Motor neuron (in vitro differentiated cells): ENCODE measurements around the gene AKR1C3. TPM values are rescaled to one million over a fixed set of nuclear protein-coding genes. Genes with fewer than 3 reads are reported as not detected.
"Not testable (repeated sequence)": the region's sequence is repeated elsewhere in the genome, so short reads cannot be mapped to it uniquely, and the experiment has no call there.

Experiments
- ATAC-seq, 8 experiments: fragments of 200-7000 bp; cut with Tn5 transposase; replicated peaks in 6 of 8; 2 replicates each; pipeline ENCODE4 v1.8.0; 2021; ENCODE audit warnings: mild to moderate bottlenecking in 8 of 8, moderate library complexity in 8 of 8
- H3K27ac ChIP-seq, 2 donors: fragments of 250-450 bp; sonication (Bioruptor Pico); 2 replicates each; pipeline ENCODE4 v1.9.0; 2021; ENCODE audit warnings: antibody characterized with exemption in 2 of 2, mild to moderate bottlenecking in 2 of 2, moderate library complexity in 1 of 2
- H3K4me1 ChIP-seq, 2 donors: fragments of 250-450 bp; sonication (Bioruptor Pico); replicated peaks in 1 of 2; 2 replicates each; pipeline ENCODE4 v1.6.1; 2021; ENCODE audit warnings: antibody characterized with exemption in 2 of 2, mild to moderate bottlenecking in 2 of 2, moderate library complexity in 1 of 2
- H3K4me3 ChIP-seq, 5 donors: fragments of 250-450 bp; sonication (Bioruptor Pico); 2 replicates each; pipeline ENCODE4 v1.9.0; 2021; ENCODE audit warnings: antibody characterized with exemption in 5 of 5, mild to moderate bottlenecking in 5 of 5, moderate library complexity in 4 of 5
- WGBS, 10 experiments: fragments of 450-650 bp; shearing (Covaris generic); methylation state at CpG; one replicate each; pipeline ENCODE4 v1.0.0; 2022; 5-methylcytosine and 5-hydroxymethylcytosine counted together
- in situ Hi-C, 9 experiments: fragments of 400-800 bp; cut with MboI; loops; one replicate each; pipeline ENCODE4 v1.15.0; 2021; ENCODE audit warnings: low sequenced_read_pairs in 9 of 9, low pct_unique_long_range_greater_than_20kb in 2 of 9; ENCODE audit not compliant: unreplicated experiment in 9 of 9
- total RNA-seq, 8 experiments: library from RNA; unstranded; fragments of 300-600 nt; gene quantifications; 2 replicates each; pipeline versions ENCODE4 v1.2.3 to v1.2.4, GENCODE V29; 2022

Gene AKR1C3
- total RNA-seq, 8 experiments from 2014 or later = 0.54 to 76.4 (median 1.6) TPM; not detected in 1

DNA sequence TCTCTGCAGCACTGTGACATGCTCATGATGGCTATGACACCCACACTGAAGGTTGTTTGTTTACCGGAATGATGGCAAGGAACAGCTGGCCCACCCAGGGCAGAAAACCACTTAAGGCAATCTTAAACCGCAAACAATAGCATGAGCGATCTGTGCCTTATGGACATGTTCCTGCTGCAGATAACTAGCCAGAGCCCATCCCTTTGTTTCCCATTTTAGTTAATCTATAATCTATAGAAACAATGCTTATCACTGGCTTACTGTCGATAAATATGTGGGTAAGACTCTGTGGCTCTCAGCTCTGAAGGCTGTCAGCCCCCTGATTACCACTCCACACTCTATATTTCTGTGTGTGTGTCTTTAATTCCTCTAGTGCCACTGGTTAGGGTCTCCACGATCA is 25.8 kb downstream of the AKR1C3 start:
- H3K4me3 ChIP-seq, ATAC-seq, H3K4me1 ChIP-seq, in situ Hi-C loops, H3K27ac ChIP-seq: not testable (repeated sequence)
- 17 to 100% (median 76%) methylated on average over 1 to 5 of the region's 5 CpGs for WGBS, 10 experiments

- H3K4me3 ChIP-seq = no peak overlapping the region
- no peak overlapping the region for H3K27ac ChIP-seq
- H3K4me1 ChIP-seq = no peaks in the 10 kb centered on the region
- in situ Hi-C loops = no loop called here
- no peak for ATAC-seq
Measured at GRCh38 chr10:5123886-5124285, 29.7 kb downstream of the AKR1C3 start.

- 20 to 100% (median 91%) methylated on average over 1 to 3 of the region's 3 CpGs; no CpG with 5 or more reads in 3 of the 10 experiments for WGBS, 10 experiments
- ATAC-seq = no peak
- no peak overlapping the region for H3K4me3 ChIP-seq
- H3K4me1 ChIP-seq = no peaks in the 10 kb centered on the region
- in situ Hi-C loops = no loop called here
- H3K27ac ChIP-seq = no peak overlapping the region
Measured at GRCh38 chr10:5125315-5126044, 31.3 kb downstream of the AKR1C3 start.

DNA sequence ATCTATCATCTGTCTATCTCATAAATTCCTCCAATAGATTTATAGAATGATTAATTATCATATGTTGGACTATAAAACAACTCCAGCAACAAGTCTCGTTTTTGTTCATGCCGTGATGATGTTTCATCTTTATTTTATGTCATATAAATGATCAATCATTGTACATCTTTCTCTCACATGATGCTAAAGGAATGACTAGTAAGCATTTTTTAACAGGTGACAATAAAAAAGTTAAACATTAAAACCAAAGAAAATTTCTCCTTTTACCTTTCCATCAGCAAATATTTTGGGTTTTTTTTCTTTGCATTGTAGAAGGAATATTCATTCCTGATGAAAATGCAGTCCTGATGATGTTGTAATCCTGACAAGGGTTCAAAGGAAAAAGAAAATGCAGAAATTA is 41.4 kb downstream of the AKR1C3 start:
- in situ Hi-C loops = no loop called here
- WGBS, 10 experiments = 0 to 100% (median 63%) methylated on average over 2 of the region's 2 CpGs; no CpG with 5 or more reads in 1 of the 10 experiments

GRCh38 chr10:5136468-5137087 is 42.4 kb downstream of the AKR1C3 start:
- Histone ChIP-seq H3K4me1 (no peaks in the 10 kb centered on the region), H3K4me3 (no peak overlapping the region), H3K27ac (no peak overlapping the region)
- ATAC-seq = no peak
- WGBS, 10 experiments = 9 to 100% (median 85%) methylated on average over 1 of the region's 1 CpG; no CpG with 5 or more reads in 1 of the 10 experiments
- in situ Hi-C loops = no loop called here

More for the DNA sequence above, 41.4 kb downstream of the AKR1C3 start:
- Histone ChIP-seq H3K27ac (no peak overlapping the region), H3K4me3 (no peak overlapping the region), H3K4me1 (no peaks in the 10 kb centered on the region)
- no peak for ATAC-seq

GRCh38 chr10:5137699-5138098 is 43.5 kb downstream of the AKR1C3 start:
- in situ Hi-C loops, H3K4me1 ChIP-seq, ATAC-seq, H3K27ac ChIP-seq, H3K4me3 ChIP-seq: not testable (repeated sequence)
- WGBS, 10 experiments = 18 to 100% (median 77%) methylated on average over 1 to 2 of the region's 4 CpGs; no CpG with 5 or more reads in 4 of the 10 experiments

DNA sequence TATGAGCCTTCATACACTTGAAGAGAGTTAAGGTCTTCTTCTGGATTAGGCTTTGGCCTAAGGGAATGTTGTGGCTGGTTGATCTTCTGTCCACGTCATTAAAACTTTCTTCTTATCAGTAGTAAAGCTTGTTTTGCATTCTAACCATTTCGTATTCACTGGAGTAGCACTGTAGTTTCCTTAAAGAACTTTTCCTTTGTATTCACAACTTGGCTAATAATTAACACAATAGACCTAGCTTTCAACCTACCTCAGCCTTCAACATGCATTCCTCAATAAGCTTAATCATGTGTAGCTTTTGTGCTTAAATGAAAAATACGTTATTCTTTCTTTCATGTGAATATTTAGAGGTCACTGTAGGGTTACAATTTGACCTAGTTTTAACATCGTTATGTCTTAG is 48.0 kb downstream of the AKR1C3 start:
- 0 to 67% (median 17%) methylated on average over 1 to 4 of the region's 4 CpGs for WGBS, 10 experiments
- Histone ChIP-seq H3K4me1 (no peaks in the 10 kb centered on the region), H3K4me3 (no peak overlapping the region), H3K27ac (no peak overlapping the region)
- in situ Hi-C loops = no loop called here
- ATAC-seq = no peak

GRCh38 chr10:5143137-5143536 is 48.9 kb downstream of the AKR1C3 start:
- ATAC-seq = no peak
- Histone ChIP-seq H3K4me1 (no peaks in the 10 kb centered on the region), H3K27ac (no peak overlapping the region), H3K4me3 (no peak overlapping the region)
- in situ Hi-C loops = no loop called here
- 40 to 82% (median 69%) methylated on average over 2 to 5 of the region's 5 CpGs; no CpG with 5 or more reads in 1 of the 10 experiments for WGBS, 10 experiments

DNA sequence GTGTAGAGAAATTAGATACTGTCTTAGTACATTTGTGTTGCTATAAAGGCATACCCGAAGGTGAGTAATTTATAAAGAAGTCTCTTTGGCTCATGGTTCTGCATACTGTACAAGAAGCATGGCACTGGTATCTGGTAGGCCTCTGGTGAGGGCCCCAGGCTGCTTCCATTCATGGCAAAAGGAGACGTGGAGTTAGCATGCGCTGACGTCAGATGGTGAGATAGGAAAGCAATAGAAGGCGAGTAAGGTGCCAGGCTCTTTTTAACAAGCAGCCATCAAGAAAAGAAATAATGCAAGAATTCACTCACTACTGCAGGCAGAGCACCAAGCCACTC is 52.7 kb downstream of the AKR1C3 start:
- no peak overlapping the region for H3K4me3 ChIP-seq
- in situ Hi-C loops = no loop called here
- H3K4me1 ChIP-seq = no peaks in the 10 kb centered on the region
- 32 to 94% (median 60%) methylated on average over 1 to 5 of the region's 5 CpGs; no CpG with 5 or more reads in 4 of the 10 experiments for WGBS, 10 experiments
- no peak for ATAC-seq
- no peak overlapping the region for H3K27ac ChIP-seq

- 15 to 100% (median 86%) methylated on average over 1 to 4 of the region's 5 CpGs; no CpG with 5 or more reads in 1 of the 10 experiments for WGBS, 10 experiments
- H3K4me3 ChIP-seq = no peak overlapping the region
- H3K4me1 ChIP-seq = no peaks in the 10 kb centered on the region
- in situ Hi-C loops = no loop called here
- peak in 2 of 8 experiments; percentile 38 to 59 for ATAC-seq
- no peak overlapping the region for H3K27ac ChIP-seq
Measured at GRCh38 chr10:5147255-5147980, 53.2 kb downstream of the AKR1C3 start.

- Histone ChIP-seq H3K27ac (no peak overlapping the region), H3K4me1 (no peaks in the 10 kb centered on the region), H3K4me3 (no peak overlapping the region)
- in situ Hi-C loops = no loop called here
- 28 to 90% (median 56%) methylated on average over 2 to 3 of the region's 3 CpGs for WGBS, 10 experiments
- peak in 1 of 8 experiments; percentile 19 for ATAC-seq
Measured at GRCh38 chr10:5147981-5148677, 53.9 kb downstream of the AKR1C3 start.

DNA sequence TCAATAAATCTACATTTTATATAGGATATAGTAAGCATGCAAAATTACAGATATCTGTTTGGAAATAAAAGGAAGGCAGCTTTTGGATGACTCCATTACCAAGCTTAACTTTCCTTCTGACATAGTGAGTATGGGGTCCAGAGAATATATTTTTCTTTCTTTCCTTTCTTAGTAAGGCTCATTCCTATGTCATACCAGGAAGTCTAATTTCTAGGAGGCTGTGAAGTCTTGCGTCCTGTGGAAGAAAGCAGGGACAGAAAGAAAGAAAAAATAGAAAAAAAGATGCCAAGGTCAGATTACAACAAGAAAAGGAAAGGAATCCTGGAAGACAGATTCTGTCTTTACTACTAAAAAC is 54.4 kb downstream of the AKR1C3 start:
- in situ Hi-C loops = no loop called here
- 0 to 100% (median 61%) methylated on average over 1 of the region's 1 CpG for WGBS, 10 experiments
- no peak for ATAC-seq

DNA sequence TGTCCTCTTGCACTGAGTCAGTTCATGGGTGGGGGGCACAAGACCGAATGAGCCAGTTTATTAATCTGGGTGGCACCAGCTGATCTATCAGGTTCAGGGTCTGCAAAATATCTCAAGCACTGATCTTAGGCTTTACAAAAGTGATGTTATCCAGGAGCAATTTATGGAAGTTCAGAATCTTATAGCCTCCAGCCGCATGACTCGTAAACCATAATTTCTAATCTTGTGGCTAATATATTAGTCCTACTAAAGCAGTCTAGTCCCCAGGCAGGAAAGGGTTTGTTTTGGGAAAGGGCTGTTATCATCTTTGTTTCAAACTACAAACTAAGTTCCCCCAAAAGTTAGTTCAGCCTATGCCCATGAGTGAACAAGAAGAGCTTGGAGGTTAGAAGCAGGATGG is 56.9 kb downstream of the AKR1C3 start:
- H3K4me3 ChIP-seq = no peak overlapping the region
- in situ Hi-C loops = no loop called here
- ATAC-seq = no peak
- no peaks in the 10 kb centered on the region for H3K4me1 ChIP-seq
- 46 to 100% (median 98%) methylated on average over 1 to 3 of the region's 3 CpGs; no CpG with 5 or more reads in 2 of the 10 experiments for WGBS, 10 experiments
- H3K27ac ChIP-seq = no peak overlapping the region

More for the DNA sequence above, 54.4 kb downstream of the AKR1C3 start:
- H3K4me1 ChIP-seq = no peaks in the 10 kb centered on the region
- no peak overlapping the region for H3K4me3 ChIP-seq
- H3K27ac ChIP-seq = no peak overlapping the region
